Measurements from ENCODE around the gene TIMP1. TPM values are rescaled to one million over a fixed set of nuclear protein-coding genes. Genes with fewer than 3 reads are reported as not detected.

Gene TIMP1
- total RNA-seq, 1 experiment from 2014 or later = 35.4 TPM

- TF ChIP-seq, protein P1, sequence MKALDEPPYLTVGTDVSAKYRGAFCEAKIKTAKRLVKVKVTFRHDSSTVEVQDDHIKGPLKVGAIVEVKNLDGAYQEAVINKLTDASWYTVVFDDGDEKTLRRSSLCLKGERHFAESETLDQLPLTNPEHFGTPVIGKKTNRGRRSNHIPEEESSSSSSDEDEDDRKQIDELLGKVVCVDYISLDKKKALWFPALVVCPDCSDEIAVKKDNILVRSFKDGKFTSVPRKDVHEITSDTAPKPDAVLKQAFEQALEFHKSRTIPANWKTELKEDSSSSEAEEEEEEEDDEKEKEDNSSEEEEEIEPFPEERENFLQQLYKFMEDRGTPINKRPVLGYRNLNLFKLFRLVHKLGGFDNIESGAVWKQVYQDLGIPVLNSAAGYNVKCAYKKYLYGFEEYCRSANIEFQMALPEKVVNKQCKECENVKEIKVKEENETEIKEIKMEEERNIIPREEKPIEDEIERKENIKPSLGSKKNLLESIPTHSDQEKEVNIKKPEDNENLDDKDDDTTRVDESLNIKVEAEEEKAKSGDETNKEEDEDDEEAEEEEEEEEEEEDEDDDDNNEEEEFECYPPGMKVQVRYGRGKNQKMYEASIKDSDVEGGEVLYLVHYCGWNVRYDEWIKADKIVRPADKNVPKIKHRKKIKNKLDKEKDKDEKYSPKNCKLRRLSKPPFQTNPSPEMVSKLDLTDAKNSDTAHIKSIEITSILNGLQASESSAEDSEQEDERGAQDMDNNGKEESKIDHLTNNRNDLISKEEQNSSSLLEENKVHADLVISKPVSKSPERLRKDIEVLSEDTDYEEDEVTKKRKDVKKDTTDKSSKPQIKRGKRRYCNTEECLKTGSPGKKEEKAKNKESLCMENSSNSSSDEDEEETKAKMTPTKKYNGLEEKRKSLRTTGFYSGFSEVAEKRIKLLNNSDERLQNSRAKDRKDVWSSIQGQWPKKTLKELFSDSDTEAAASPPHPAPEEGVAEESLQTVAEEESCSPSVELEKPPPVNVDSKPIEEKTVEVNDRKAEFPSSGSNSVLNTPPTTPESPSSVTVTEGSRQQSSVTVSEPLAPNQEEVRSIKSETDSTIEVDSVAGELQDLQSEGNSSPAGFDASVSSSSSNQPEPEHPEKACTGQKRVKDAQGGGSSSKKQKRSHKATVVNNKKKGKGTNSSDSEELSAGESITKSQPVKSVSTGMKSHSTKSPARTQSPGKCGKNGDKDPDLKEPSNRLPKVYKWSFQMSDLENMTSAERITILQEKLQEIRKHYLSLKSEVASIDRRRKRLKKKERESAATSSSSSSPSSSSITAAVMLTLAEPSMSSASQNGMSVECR (CRISPR knock-in tag; IDR thresholded peaks at IDR 0.05; ENCODE audit: borderline replicate concordance) = no peak
Observed at GRCh38 chrX:47587091-47587891, 5.1 kb downstream of the TIMP1 start (continued).

GRCh38 chrX:47587906-47588735, 5.9 kb downstream of the TIMP1 start:
- Mint-ChIP-seq H3K27me3 (ENCODE audit: low read depth) (no peaks in the 10 kb centered on the region; the same call in 1 of the 2 replicates), H3K36me3 (no peaks in the 10 kb centered on the region), H3K27ac (no peak overlapping the region), H3K4me1 (peaks cover 21% of the 10 kb centered on the region), H3K4me3 (no peak overlapping the region), H3K9me3 (no peaks in the 10 kb centered on the region)
- DNase-seq (ENCODE audit: low spot score) (no peak), ATAC-seq (no peak)
- CTCF ChIA-PET = no interaction called here
- no peak for TF ChIP-seq IRF2 (CRISPR knock-in tag; IDR thresholded peaks at IDR 0.05; ENCODE audit: borderline replicate concordance, low read depth)
- no peak for TF ChIP-seq MXD4 (CRISPR knock-in tag; IDR thresholded peaks at IDR 0.05; ENCODE audit: borderline replicate concordance)
- no peak for TF ChIP-seq ZNF219 (CRISPR knock-in tag; IDR thresholded peaks at IDR 0.05; ENCODE audit: borderline replicate concordance)
- POLR2A ChIA-PET = no interaction called here

DNA sequence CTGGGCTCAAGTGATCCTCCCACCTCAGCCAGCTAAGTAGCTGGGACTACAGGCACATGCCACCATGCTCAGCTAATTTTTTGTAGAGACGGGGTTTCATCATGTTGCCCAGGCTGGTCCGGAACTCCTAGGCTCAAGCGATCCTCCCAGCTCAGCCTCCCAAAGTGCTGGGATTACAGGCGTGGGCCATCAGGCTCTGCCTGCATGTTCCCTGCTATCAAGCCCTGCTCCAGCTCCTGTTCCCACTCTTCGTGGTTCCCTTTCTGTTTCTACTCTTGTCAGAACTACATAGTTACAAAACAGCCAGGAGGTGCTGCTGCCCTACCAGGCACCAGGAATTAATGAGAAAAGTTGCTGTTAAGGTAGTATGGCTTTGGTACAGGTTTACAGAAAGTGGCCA, 8.7 kb downstream of the TIMP1 start:
- H3K27me3 Mint-ChIP-seq (ENCODE audit: low read depth) = no peaks in the 10 kb centered on the region
- POLR2A ChIA-PET = no interaction called here
- ATAC-seq = no peak

DNA sequence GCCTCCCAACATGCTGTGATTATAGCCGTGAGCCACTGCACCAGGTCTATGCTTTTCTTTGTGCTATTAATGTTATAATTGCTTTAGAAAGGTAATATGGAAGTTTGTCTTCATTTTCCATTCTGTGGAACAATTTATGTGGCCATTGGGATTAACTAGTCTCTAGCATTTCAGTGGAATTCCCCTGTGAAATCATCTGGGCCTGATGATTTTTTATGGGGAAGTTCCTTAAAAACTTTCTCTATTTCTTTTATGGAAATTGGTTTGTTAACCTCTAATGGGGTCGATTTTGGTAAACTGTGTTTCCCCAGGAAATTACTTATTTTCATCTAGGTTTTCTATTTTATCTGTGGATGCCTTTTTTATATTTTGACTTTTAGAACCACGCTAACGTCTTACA, 11.3 kb downstream of the TIMP1 start:
- Mint-ChIP-seq H3K27ac (no peak overlapping the region), H3K4me1 (peaks cover 9% of the 10 kb centered on the region), H3K9me3 (peaks cover 4% of the 10 kb centered on the region; the same call in 1 of the 2 replicates), H3K36me3 (peaks cover 4% of the 10 kb centered on the region; the same call in 1 of the 2 replicates), H3K27me3 (ENCODE audit: low read depth) (no peaks in the 10 kb centered on the region), H3K4me3 (no peak overlapping the region)
- CTCF ChIA-PET = no interaction called here
- DNase-seq (ENCODE audit: low spot score) (no peak), ATAC-seq (no peak)
- POLR2A ChIA-PET = no interaction called here
- TF ChIP-seq FOXJ3 (CRISPR knock-in tag; IDR thresholded peaks at IDR 0.05; ENCODE audit: borderline replicate concordance) (no peak), PRDM15 (CRISPR knock-in tag; IDR thresholded peaks at IDR 0.05) (no peak), ZNF232 (CRISPR knock-in tag; IDR thresholded peaks at IDR 0.05) (no peak), ZNF138 (CRISPR knock-in tag; conservative IDR thresholded peaks at IDR 0.05) (no peak), USF1 (CRISPR knock-in tag; IDR thresholded peaks at IDR 0.05) (no peak), ESRRA (CRISPR knock-in tag; IDR thresholded peaks at IDR 0.05; ENCODE audit: borderline replicate concordance) (no peak), EMX1 (CRISPR knock-in tag; IDR thresholded peaks at IDR 0.05) (no peak)
- TF ChIP-seq, protein P2, sequence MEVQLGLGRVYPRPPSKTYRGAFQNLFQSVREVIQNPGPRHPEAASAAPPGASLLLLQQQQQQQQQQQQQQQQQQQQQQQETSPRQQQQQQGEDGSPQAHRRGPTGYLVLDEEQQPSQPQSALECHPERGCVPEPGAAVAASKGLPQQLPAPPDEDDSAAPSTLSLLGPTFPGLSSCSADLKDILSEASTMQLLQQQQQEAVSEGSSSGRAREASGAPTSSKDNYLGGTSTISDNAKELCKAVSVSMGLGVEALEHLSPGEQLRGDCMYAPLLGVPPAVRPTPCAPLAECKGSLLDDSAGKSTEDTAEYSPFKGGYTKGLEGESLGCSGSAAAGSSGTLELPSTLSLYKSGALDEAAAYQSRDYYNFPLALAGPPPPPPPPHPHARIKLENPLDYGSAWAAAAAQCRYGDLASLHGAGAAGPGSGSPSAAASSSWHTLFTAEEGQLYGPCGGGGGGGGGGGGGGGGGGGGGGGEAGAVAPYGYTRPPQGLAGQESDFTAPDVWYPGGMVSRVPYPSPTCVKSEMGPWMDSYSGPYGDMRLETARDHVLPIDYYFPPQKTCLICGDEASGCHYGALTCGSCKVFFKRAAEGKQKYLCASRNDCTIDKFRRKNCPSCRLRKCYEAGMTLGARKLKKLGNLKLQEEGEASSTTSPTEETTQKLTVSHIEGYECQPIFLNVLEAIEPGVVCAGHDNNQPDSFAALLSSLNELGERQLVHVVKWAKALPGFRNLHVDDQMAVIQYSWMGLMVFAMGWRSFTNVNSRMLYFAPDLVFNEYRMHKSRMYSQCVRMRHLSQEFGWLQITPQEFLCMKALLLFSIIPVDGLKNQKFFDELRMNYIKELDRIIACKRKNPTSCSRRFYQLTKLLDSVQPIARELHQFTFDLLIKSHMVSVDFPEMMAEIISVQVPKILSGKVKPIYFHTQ (CRISPR knock-in tag; IDR thresholded peaks at IDR 0.05) = no peak
- TF ChIP-seq, protein P3, sequence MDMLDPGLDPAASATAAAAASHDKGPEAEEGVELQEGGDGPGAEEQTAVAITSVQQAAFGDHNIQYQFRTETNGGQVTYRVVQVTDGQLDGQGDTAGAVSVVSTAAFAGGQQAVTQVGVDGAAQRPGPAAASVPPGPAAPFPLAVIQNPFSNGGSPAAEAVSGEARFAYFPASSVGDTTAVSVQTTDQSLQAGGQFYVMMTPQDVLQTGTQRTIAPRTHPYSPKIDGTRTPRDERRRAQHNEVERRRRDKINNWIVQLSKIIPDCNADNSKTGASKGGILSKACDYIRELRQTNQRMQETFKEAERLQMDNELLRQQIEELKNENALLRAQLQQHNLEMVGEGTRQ (CRISPR knock-in tag; IDR thresholded peaks at IDR 0.05) = no peak
- TF ChIP-seq, protein P4, sequence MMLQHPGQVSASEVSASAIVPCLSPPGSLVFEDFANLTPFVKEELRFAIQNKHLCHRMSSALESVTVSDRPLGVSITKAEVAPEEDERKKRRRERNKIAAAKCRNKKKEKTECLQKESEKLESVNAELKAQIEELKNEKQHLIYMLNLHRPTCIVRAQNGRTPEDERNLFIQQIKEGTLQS (CRISPR knock-in tag; conservative IDR thresholded peaks at IDR 0.05) = no peak

More for the DNA sequence above, 8.7 kb downstream of the TIMP1 start:
- H3K4me3 Mint-ChIP-seq = no peak overlapping the region
- H3K9me3 Mint-ChIP-seq = no peaks in the 10 kb centered on the region
- DNase-seq (ENCODE audit: low spot score) = no peak
- no peaks in the 10 kb centered on the region for H3K36me3 Mint-ChIP-seq
- CTCF ChIA-PET = no interaction called here
- peaks cover 11% of the 10 kb centered on the region for H3K4me1 Mint-ChIP-seq
- TF ChIP-seq ZNF232 (CRISPR knock-in tag; IDR thresholded peaks at IDR 0.05) (no peak), RORB (CRISPR knock-in tag; IDR thresholded peaks at IDR 0.05) (no peak)
- H3K27ac Mint-ChIP-seq = no peak overlapping the region

Data from WTC11 (cell line).